ENCODE measurements around the gene ADGRA3.
"Not testable (repeated sequence)": the region's sequence is repeated elsewhere in the genome, so short reads cannot be mapped to it uniquely, and the experiment has no call there.

Gene ADGRA3

DNA sequence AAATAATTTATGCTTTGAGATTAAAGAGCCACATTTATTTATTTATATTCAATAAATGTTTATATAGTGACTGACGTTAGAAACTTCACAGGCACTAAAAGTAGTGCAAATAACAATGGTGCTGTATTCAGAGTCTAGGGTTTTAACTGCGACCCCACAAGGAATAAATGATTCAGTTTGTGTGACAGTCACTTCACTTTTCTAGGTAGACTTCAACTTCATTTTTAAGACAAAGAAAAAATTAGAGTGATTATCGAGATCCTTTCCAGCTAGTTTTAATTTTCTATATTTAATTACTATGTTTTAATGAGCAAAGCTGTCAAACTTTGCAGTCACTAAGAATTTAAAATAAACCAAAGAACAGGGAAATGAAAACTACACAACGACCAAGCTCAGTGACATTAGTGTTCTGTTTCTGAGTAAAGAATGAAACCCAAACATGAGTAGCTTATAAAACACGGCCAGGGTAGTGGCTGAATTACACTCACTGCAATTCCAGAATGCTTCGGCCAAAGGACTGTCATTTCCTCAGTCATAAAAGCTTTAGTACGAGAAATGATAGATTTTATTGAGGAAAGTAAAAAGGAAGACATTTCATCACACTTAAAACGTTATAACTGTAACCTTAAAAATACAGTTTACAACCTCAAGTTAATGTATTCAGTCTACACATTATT, 38.6 kb downstream of the ADGRA3 start:
- DNase-seq, result no peak

DNA sequence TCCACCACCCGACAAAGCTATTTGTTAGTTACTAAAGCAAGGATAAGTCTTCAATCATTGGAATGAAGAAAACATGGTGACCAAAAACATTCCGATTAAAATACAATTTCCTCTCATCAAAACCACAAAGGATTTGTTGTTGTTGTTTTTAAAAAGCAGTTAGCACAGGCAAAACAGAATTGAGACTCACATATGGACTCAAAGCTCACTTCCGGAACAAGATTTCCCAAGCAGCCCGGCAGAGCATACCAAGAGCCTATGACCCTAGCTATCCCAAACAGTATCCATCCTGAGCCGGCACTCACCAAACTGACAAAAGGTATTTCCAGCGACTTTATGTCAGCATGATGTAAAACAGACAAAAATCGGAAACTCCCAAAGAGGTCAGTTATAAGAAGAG, 39.9 kb downstream of the ADGRA3 start:
- DNase-seq, result no peak

DNA sequence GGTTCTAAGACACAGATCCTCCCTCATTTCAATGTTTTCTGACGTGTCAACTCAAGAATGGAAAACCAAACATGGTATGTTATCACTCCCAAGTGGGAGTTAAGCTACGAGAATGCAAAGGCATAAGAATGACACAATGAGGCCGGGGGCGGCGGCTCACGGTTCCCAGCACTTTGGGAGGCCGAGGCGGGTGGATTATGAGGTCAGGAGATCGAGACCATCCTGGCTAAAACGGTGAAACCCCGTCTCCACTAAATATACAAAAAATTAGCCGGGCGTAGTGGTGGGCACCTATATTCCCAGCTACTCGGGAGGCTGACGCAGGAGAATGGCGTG, 40.6 kb downstream of the ADGRA3 start:
- not testable (repeated sequence) for DNase-seq

GRCh38 chr4:22474636-22475310, 41.1 kb downstream of the ADGRA3 start:
- no peak for DNase-seq

- no peak for DNase-seq
Measured at GRCh38 chr4:22473268-22473667, 42.6 kb downstream of the ADGRA3 start.

DNA sequence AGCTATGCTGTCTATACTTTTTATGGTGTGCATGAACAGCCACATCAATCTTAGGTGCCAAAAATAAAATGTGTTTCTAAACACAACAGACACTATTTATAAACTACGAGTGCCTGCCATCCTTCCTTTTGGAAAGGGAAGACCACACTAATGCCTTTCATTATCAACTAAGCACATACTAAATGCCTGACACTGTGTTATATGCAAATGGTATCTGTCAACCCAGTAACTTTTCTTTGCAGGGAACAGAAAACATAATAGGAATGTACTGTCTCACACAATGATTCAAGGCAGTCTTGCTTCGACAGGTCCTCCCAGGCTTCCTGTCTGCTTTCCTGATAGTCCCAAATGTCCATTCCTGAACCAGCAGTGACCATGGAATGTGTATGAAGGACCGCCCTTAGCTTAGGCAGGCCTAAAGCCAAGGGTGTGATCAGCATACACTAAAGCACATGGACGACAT, 43.8 kb downstream of the ADGRA3 start:
- no peak for DNase-seq

GRCh38 chr4:22471419-22471818, 44.4 kb downstream of the ADGRA3 start:
- no peak for DNase-seq

DNA sequence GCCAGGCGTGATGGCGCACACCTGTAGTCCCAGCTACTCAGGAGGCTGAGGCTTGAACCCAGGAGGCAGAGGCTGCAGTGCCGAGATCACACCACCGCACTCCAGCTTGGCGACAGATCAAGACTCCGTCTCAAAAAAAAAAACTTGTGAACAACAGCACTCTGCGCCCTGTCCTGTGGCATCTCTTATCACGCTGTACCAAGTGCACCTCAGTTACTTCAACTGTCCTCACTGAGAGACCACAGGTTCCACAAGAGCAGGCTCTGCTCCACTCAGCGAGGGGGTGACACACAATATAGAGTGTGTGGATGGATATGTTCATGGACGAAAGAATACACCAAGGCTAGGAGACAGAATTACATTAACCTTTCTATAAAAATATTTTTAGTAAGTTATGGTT, 49.3 kb downstream of the ADGRA3 start:
- DNase-seq, result no peak

GRCh38 chr4:22465996-22466395, 49.9 kb downstream of the ADGRA3 start:
- DNase-seq, result no peak

DNA sequence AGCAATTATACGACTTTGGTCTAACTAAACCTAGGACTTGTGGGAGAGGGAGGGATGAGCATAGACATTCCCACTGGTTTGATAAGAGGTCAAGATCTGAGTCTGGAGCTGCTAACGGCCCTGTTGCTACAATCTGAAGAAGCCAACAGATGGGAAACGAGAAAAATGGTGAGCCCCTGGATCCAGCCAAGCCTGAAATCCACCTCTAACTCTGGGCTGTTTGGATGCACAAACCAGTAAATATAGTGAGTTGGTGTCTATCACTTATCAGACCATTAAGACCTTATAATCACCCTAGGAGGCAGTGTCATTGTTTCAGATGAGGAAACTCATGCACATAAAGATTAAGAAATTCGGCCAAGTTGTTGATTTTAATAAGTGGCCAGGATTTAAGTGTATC, 50.5 kb downstream of the ADGRA3 start:
- no peak for DNase-seq

DNA sequence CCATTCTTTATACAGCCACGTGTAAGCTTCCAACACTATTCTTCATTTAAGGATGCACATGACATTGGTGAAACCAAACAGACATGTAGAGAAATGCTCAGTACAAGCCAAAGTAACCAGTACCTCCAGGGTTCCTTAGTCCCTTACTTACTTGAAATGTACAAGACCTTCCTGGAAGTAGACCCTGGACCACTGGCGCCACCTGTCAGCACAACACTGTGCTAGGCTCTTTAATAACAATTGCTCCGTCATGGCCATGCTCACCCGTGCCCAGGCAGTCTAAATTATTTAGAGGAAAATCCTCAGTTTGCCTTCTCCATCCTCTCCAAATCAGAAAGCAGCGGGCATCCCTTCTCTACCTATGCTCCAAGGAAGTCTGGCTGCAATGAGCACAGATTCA, 52.7 kb downstream of the ADGRA3 start:
- no peak for DNase-seq

DNA sequence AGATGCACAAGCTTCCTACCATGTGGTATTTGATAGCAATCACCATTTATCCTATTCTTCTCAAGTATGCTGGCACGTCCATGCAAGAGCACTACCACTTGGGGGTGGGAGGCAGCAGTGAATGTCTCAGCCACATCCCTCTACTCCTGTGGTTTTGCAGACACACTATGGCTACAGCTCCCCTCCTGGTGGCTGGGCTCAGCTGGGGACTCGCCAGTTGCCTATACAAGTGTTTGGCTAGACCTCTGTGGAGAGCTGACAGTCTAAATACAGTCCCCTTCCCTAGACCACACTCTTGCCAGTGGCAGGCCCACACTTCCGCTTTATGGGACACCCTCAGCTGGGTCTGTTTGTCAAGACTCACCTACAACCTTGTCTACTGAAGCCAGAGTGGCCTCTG, 53.2 kb downstream of the ADGRA3 start:
- DNase-seq, result no peak

DNA sequence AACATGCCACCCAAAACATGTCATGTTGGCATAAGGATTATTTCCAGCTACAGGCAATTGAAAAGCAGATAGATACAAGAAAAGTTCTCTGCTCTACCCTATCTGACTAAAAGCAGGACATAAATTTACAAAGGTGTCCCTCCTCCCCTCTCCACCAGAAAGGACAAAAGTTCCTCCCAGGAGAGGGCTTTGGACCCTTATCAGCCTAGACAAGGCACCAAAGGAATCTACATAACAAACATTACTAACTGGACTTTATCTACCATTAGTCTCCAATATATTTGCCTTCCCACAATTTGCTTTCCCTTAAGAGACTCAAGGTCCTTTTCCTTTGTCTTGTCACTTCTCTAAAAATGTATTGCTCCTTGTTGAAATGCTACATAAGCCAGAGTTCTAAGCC, 55.6 kb downstream of the ADGRA3 start:
- no peak for DNase-seq

DNA sequence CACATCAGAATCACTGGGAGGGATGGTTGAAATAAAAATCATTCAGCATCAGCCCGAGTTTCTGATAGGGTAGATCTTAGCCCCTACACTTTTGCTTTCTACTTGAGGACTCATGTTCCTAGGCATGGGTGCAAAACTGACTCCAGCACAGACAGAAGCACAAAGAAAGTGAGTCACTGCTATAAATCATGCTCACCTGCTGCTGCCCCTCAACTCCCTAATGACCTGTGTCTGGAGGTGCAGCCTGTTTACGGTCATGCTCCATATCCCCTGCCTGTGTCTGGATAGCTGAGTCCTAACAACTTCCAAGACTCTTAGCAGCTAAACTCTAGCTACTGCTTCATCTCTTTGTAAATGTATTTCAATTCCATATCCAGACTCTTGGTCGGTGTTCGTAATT, 57.8 kb downstream of the ADGRA3 start:
- no peak for DNase-seq

DNA sequence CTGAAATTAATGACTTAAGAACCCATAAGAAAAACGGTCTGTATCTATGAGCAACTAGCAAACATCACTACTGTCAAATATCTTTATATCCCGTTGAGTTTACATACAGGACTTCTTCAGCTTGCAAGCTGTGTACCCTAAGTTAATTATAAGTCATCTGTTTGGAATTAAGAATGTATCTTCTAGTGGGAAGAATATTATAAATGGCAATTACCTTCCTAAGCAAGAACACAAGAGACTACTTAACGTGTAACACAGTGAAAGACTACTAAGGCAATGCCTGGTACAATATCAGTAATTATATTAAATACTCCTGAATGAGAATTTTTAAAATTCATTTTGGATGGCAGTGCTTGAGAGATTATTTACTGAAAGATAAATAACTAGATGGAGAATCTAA, 58.5 kb downstream of the ADGRA3 start:
- DNase-seq, result no peak

- no peak for DNase-seq
Measured at GRCh38 chr4:22456291-22456690, 59.6 kb downstream of the ADGRA3 start.

DNA sequence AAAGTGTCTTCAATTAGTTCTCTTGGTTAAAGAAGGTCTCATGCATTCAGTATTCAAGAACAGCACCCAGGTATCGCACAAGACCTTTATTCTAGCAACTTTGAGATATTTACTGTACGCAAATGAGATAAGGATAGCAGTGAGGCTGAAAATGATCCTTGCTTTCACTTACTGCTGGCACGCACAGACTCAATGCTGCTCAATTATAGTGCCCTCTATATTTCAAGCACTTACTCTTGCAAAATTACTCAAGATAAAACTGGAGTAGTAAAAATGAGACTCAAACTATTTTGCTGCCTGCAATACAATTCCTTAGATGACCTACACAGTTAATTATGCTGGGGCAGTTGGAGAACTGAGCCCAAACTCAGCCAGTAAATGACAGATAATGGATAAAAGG, 60.9 kb downstream of the ADGRA3 start:
- DNase-seq, result no peak

GRCh38 chr4:22454216-22454838, 61.5 kb downstream of the ADGRA3 start:
- no peak for DNase-seq

DNA sequence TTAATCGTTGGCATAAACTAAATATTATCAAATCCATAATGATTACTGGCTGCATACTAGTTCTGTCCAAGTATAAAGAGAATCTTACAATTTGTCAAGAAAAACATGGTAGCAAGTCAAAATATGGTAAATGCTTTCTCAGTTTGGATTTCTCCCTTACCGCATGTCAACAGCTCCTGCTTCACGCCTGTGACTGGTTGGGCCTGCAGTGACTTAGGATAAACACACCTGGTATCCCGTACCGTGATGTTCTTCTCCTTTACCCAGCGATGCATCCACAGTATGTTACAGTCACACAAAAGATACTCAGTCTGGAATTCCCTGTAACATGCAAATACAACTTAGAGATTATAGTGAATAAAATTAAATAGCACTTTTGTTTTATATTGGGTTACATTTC, 71.1 kb downstream of the ADGRA3 start:
- DNase-seq, result no peak

GRCh38 chr4:22442956-22443355, 72.9 kb downstream of the ADGRA3 start:
- DNase-seq, result no peak

DNA sequence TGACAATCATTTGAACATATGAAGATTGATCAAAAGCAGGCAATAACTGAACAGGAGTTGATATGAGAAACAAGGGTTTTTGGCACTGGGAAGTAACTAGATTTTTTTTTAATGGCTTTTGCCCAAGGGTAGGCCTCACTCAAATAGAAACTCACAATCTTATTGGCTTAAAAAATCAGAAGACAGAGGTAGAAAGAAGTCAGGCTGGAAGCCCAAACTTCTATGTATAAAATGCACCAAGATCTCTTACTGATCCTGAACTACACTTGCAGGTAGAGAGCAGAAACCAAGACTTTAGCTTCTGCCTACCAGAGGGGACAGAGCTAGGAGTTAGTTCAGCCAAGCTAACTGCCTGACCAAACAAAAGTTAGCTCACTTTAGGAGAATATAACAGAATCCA, 74.9 kb downstream of the ADGRA3 start:
- no peak for DNase-seq

DNA sequence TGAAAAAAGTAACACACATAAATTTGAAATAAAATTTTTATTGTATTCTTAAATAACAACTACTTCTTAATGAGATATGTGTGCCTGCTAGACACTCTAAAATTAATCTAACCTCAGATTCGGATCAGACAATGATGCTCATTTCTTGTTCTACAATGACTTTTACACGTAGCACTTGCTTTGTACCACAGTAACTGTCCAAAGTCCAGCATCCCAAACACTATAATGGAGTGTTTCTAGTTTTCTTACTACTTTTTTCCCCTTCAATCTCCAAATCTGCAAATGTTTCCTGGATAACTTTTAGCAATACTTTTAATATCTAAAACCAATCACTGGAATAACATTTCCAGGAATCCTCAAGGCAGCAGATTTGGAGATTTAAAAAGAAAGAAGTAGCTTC, 75.9 kb downstream of the ADGRA3 start:
- no peak for DNase-seq

GRCh38 chr4:22435652-22436051, 80.2 kb downstream of the ADGRA3 start:
- DNase-seq, result no peak

DNA sequence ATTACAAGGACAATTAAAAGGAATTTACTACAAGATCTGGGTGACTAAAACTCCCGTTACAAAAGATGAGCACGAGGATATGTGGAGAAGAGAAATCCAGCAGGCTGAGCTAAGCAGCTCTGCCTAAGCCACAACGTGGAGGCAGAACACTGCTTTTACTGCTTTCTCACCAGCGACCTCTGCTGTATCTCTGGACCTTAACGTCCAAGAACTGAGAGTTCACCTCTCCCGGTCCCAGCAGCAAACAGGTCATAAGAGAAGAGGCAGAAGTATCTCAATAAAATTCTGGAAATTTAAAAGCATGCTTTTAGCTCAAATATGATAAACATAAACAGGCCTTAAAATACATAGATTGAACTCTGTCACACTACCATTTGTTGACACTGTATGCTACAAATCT, 81.0 kb downstream of the ADGRA3 start:
- no peak for DNase-seq

GRCh38 chr4:22430626-22431025, 85.2 kb downstream of the ADGRA3 start:
- no peak for DNase-seq
